HG02852 (cell line): ENCODE measurements around the gene LPIN1.

Source experiments
- ATAC-seq: cut with Tn5 transposase; IDR thresholded peaks from one replicate; pipeline ENCODE4 v1.9.1; 2021; ENCODE audit warnings: mild to moderate bottlenecking, moderate library complexity; ENCODE audit not compliant: unreplicated experiment

LPIN1 gene

GRCh38 chr2:11746376-11746806, at the start of gene LPIN1:
Gene LPIN1, plus strand, starts transcription at chr2:11746632. Its CDS starts 18,910 bp downstream, at chr2:11765542.
- ATAC-seq, result peak; percentile 54

GRCh38 chr2:11696736-11697102, 49.7 kb upstream of the LPIN1 start:
- no peak for ATAC-seq

- ATAC-seq, result no peak
Observed at GRCh38 chr2:11697103-11697871, 49.1 kb upstream of the LPIN1 start.

- no peak for ATAC-seq
Observed at GRCh38 chr2:11698009-11698922, 48.2 kb upstream of the LPIN1 start.

GRCh38 chr2:11699686-11700670, 46.5 kb upstream of the LPIN1 start:
- no peak for ATAC-seq

DNA sequence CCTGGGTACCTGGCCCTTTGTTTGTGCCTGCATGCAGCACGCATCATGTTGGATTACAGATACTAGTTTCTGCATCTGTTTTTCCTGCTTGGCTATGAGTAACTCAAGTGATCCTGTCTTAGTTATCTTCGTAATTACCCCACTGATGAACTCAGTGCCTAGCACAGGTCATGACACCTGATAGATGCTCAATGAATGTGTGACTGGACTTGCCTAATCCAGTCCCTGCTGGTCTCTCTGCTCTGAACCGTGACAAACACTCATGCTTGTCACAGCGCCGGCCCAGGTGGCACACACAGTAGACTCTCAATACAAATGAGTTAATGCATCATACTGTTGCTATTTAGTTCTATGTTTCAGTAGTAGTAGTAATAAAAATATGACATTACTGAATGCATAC, 45.2 kb upstream of the LPIN1 start:
- ATAC-seq, result no peak

DNA sequence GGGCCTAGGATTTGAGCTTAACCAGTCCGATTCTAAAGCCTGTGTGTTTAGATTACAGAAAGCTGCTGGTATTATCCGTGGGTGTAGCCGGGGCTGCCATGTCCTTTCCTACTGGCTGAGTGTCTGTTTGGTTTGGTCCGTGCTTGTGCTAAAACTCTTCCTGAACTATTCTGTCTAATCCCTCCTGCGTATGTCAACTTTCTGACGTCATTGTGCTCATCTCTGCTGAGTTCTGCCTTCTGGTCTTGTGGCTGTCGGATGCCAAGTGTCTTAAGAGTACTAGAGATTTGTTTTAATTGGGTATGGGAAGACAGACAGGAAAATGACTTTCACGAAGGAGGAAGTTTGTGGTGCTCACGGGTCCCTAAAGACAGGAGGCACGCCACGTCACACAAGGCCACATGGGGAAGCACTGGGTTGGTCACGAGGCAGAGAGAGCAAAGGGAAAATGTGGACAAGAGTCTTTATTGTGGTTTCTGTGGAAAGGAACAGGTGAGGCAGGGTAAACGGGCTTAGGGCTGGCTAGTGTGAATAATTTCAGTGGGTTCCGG, 44.6 kb upstream of the LPIN1 start:
- ATAC-seq, result no peak

- no peak for ATAC-seq
Observed at GRCh38 chr2:11702946-11703345, 43.5 kb upstream of the LPIN1 start.

GRCh38 chr2:11703700-11704099, 42.7 kb upstream of the LPIN1 start:
- no peak for ATAC-seq

DNA sequence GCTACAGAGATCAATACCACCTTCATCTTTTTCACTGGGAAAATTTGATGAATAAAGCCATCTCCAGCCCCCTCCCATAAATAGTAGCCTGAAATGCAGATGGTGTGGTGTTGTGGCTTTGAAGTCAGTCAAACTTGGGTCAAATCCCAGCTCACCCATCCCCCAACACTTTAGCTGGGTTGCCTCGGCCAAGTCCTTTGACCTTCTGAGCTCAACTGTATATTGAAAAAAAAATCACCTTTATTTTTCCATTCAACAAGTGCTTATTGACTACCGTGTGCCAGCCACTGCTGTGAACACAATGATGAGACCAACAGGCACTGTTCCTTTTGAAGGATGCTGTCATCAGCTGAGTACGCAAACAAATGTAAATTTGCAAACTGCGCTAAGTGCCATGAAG, 41.4 kb upstream of the LPIN1 start:
- no peak for ATAC-seq

DNA sequence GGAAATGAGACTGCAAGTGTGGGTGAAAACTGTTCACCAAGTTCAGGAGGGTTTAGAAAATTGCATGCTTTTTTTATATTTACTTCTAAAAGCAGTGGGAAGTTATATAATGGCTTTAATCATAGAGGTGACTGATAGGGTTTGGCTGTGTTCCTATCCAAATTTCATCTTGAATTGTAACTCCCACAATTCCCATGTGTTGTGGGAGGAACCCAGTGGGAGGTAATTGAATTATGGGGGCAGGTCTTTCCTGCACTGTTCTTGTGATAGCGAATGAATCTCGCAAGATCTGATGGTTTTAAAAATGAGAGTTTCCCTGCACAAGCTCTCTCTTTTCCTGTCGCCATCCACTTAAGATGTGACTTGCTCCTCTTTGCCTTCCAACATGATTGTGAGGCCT, 40.7 kb upstream of the LPIN1 start:
- ATAC-seq, result no peak

DNA sequence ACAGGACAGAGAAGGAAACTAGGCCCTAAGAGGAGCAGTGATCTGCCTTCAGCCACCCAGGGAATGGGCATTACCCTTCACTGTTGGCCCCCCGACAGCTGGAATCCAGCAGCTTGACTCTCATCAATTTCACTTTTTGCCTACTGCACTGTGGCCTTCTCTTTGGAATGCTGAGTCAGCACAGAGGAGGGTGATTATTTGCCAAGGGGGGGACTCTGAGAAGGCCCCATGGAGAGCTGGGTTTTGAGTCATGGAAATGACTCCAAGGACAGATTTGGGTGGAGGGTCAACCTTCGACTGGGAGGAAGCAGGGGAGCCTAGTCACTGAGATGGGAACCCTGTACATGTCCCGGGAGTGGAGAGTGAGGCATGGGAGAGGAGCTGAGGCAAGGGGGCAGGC, 38.3 kb upstream of the LPIN1 start:
- ATAC-seq, result no peak

- ATAC-seq, result no peak
Observed at GRCh38 chr2:11709293-11709692, 37.1 kb upstream of the LPIN1 start.

GRCh38 chr2:11710210-11710609, 36.2 kb upstream of the LPIN1 start:
- ATAC-seq, result no peak

DNA sequence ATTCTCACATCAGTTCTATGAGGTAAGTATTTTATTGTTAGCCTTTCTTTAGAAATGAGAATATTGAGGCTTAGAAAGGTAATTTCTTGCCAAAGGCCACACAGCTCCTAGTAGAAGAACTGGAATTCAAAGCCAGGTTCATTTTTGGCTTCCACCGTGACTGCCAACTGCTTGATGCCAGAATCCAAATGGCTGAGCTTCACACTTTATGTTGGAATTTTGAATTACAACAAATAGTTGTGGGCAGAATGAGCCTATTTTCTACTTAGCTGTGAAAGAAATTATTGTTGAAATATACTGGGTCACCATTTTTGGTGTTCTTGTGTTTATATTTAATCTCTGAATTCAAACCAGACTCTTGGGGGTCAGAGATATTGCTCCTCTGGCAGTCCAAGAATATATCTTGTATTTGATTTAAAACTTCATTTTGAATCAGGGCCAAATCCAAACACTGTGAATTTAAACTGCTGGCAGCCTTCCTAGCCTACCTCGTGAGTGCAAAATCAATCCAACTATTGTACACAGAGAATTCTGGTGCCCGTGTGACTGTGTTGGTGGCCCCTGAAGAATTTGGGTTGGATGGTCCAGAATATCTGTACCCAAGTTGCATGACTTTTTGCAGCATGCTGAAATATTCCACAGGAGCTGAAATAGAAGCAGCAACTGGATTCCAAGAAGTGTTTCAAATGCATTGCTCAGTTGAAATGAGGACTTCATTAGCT, 35.6 kb upstream of the LPIN1 start:
- no peak for ATAC-seq

- ATAC-seq, result no peak
Observed at GRCh38 chr2:11711354-11711716, 35.1 kb upstream of the LPIN1 start.

DNA sequence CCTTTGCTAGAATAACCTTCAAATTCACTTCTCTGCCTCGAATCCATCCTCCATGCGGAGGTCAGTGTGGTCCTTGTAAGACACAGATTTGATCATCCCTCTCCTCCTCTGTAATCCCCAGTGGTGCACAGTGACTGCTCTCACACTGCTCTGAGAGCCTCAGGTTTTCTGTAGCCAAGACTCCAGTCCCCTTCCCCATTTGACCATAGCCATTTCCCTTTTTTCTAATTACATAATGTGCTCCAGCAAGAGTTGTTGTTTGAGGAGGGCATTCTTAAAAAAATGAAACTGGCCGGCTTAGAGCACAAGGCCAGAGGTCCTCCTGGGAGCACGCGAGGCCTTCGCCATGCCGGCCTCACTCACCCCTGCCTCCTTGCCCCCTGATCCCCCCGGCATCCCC, 34.7 kb upstream of the LPIN1 start:
- ATAC-seq, result no peak

DNA sequence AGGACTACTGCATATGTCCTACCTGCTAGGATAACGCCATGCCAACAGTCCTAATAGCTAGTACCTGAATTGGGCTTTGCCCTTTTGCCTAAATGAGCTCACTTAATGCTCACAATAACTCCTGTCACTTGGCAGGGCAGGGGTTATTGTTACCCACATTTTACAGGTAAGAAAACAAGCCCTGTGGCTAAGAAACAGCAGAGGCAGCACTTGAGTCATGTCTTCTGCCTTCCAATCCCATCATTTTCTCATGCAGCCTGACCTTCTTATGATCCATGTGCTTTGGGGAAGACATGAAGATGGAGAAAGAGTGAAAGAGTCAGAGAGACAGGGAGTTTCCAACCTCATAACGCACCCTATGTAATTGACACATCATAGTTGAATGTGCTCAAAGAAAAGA, 33.6 kb upstream of the LPIN1 start:
- ATAC-seq, result no peak

DNA sequence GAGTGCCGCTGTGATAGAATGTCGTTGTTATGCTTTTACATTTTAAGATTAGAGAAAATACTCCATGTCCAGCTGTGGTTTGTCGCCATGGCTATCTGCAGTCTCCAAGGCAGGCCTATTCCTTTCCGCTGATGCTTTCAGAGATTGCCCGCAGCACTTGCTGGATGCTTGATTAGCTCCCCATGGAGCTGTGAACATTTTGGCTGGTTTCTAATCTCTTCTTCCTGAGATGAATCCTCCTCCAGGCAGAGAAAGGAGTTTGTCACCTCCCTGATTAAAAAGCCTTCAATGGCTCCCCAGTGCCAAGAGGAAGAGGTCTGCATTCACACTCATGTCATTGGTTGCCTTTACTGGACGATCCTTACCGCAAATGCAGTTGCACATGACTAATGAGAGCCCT, 32.6 kb upstream of the LPIN1 start:
- ATAC-seq, result no peak
